ENCODE measurements around the gene RTN4RL2.

Gene RTN4RL2

GRCh38 chr11:57490456-57491248 is 30.3 kb downstream of the RTN4RL2 start:
- intact Hi-C loops (cut with DNase I), result loop anchor here (5.0 kb wide), 1 partner anchor 37 kb away; no protein-coding TSS in a partner anchor
- DNase-seq, result no peak

GRCh38 chr11:57491371-57492061 is 31.2 kb downstream of the RTN4RL2 start:
- intact Hi-C loops (cut with DNase I), result loop anchor here (5.0 kb wide), 1 partner anchor 36 kb away; no protein-coding TSS in a partner anchor
- DNase-seq, result peak in 12 of 42 donors; percentile 31 to 72 (median 54)

- peak in 33 of 42 donors; percentile 15 to 80 (median 55) for DNase-seq
- intact Hi-C loops (cut with DNase I), result loop anchor here (5.0 kb wide), 1 partner anchor 33 kb away; no protein-coding TSS in a partner anchor
Measured at GRCh38 chr11:57493507-57494503, 33.5 kb downstream of the RTN4RL2 start.

GRCh38 chr11:57496109-57496820 is 35.9 kb downstream of the RTN4RL2 start:
- DNase-seq, result no peak
- intact Hi-C loops (cut with DNase I), result no loop called here

GRCh38 chr11:57497303-57498247 is 37.2 kb downstream of the RTN4RL2 start:
- no peak for DNase-seq
- intact Hi-C loops (cut with DNase I), result no loop called here

- DNase-seq, result no peak
- intact Hi-C loops (cut with DNase I), result no loop called here
Measured at GRCh38 chr11:57498540-57498939, 38.2 kb downstream of the RTN4RL2 start.

GRCh38 chr11:57499413-57499982 is 39.2 kb downstream of the RTN4RL2 start:
- intact Hi-C loops (cut with DNase I), result no loop called here
- peak; percentile 81 to 99 (median 94) for DNase-seq

GRCh38 chr11:57499983-57500461 is 39.7 kb downstream of the RTN4RL2 start:
- intact Hi-C loops (cut with DNase I), result no loop called here
- DNase-seq, result no peak

- no peak for DNase-seq
Measured at GRCh38 chr11:57500515-57500914, 40.2 kb downstream of the RTN4RL2 start.

GRCh38 chr11:57500926-57501325 is 40.6 kb downstream of the RTN4RL2 start:
- intact Hi-C loops (cut with DNase I), result no loop called here

More at GRCh38 chr11:57500515-57500914, 40.2 kb downstream of the RTN4RL2 start:
- intact Hi-C loops (cut with DNase I), result no loop called here

GRCh38 chr11:57501953-57502352 is 41.6 kb downstream of the RTN4RL2 start:
- peak in 1 of 42 donors; percentile 52 for DNase-seq
- intact Hi-C loops (cut with DNase I), result no loop called here

More at GRCh38 chr11:57500926-57501325, 40.6 kb downstream of the RTN4RL2 start:
- no peak for DNase-seq

- intact Hi-C loops (cut with DNase I), result no loop called here
- no peak for DNase-seq
Measured at GRCh38 chr11:57502376-57502775, 42.0 kb downstream of the RTN4RL2 start.

GRCh38 chr11:57502870-57503269 is 42.5 kb downstream of the RTN4RL2 start:
- no peak for DNase-seq
- intact Hi-C loops (cut with DNase I), result no loop called here

- DNase-seq, result no peak
- intact Hi-C loops (cut with DNase I), result no loop called here
Measured at GRCh38 chr11:57504511-57504910, 44.2 kb downstream of the RTN4RL2 start.

- DNase-seq, result no peak
- intact Hi-C loops (cut with DNase I), result no loop called here
Measured at GRCh38 chr11:57506522-57506921, 46.2 kb downstream of the RTN4RL2 start.

GRCh38 chr11:57508341-57509170 is 48.2 kb downstream of the RTN4RL2 start:
- intact Hi-C loops (cut with DNase I), result no loop called here
- DNase-seq, result no peak

All from head of caudate nucleus (tissue), 42 donors.